Activated naive CD8-positive, alpha-beta T cell treated with anti-CD3 and anti-CD28 coated beads for 36 hours (primary cell): ENCODE data around the gene CROCC2. TPM values are rescaled to one million over a fixed set of nuclear protein-coding genes. Genes with fewer than 3 reads are reported as not detected.

ENCODE experiments used
- DNase-seq: peaks from one replicate; pipeline ENCODE4 v3.0.0; 2021
- H3K27ac Mint-ChIP-seq: one replicate; pipeline ENCODE4 v1.8.0; 2022; ENCODE audit warnings: mild to moderate bottlenecking, moderate library complexity, mixed read lengths
- H3K27me3 Mint-ChIP-seq: one replicate; pipeline ENCODE4 v1.8.0; 2022; ENCODE audit warnings: mild to moderate bottlenecking, mixed read lengths
- H3K36me3 Mint-ChIP-seq: one replicate; pipeline ENCODE4 v1.8.0; 2021; ENCODE audit warnings: mild to moderate bottlenecking, mixed read lengths
- H3K4me1 Mint-ChIP-seq: one replicate; pipeline ENCODE4 v1.8.0; 2021; ENCODE audit warnings: mixed read lengths
- H3K4me3 Mint-ChIP-seq: one replicate; pipeline ENCODE4 v1.8.0; 2022; ENCODE audit warnings: mild to moderate bottlenecking, moderate library complexity, mixed read lengths
- H3K9me3 Mint-ChIP-seq: one replicate; pipeline ENCODE4 v1.8.0; 2022; ENCODE audit warnings: mixed read lengths
- total RNA-seq, 2 experiments: library from RNA; stranded (reverse); gene quantifications; one replicate each; pipeline ENCODE4 v1.2.3, GENCODE V29; 2021

Gene CROCC2
- total RNA-seq, 2 experiments from 2014 or later: not detected

- H3K36me3 Mint-ChIP-seq: no peaks in the 10 kb centered on the region
- H3K27me3 Mint-ChIP-seq: peaks cover 8% of the 10 kb centered on the region
- no peaks in the 10 kb centered on the region for H3K9me3 Mint-ChIP-seq
- H3K4me3 Mint-ChIP-seq: no peak overlapping the region
- no peak for DNase-seq
- no peaks in the 10 kb centered on the region for H3K4me1 Mint-ChIP-seq
- H3K27ac Mint-ChIP-seq: no peak overlapping the region
Measured at GRCh38 chr2:240906911-240907590, 915 bp downstream of the CROCC2 start.

GRCh38 chr2:240909216-240909974 is 3.3 kb downstream of the CROCC2 start:
- Mint-ChIP-seq H3K27ac (no peak overlapping the region), H3K9me3 (no peaks in the 10 kb centered on the region)
- no peak for DNase-seq

GRCh38 chr2:240911641-240912265 is 5.6 kb downstream of the CROCC2 start:
- no peak overlapping the region for H3K27ac Mint-ChIP-seq
- peaks cover 32% of the 10 kb centered on the region for H3K27me3 Mint-ChIP-seq
- DNase-seq: no peak
- H3K4me3 Mint-ChIP-seq: no peak overlapping the region
- no peaks in the 10 kb centered on the region for H3K36me3 Mint-ChIP-seq
- H3K9me3 Mint-ChIP-seq: no peaks in the 10 kb centered on the region
- H3K4me1 Mint-ChIP-seq: no peaks in the 10 kb centered on the region

More at GRCh38 chr2:240909216-240909974, 3.3 kb downstream of the CROCC2 start:
- H3K27me3 Mint-ChIP-seq: peaks cover 22% of the 10 kb centered on the region
- no peak overlapping the region for H3K4me3 Mint-ChIP-seq
- no peaks in the 10 kb centered on the region for H3K36me3 Mint-ChIP-seq
- no peaks in the 10 kb centered on the region for H3K4me1 Mint-ChIP-seq

GRCh38 chr2:240912878-240913809 is 7.0 kb downstream of the CROCC2 start:
- H3K9me3 Mint-ChIP-seq: no peaks in the 10 kb centered on the region
- no peaks in the 10 kb centered on the region for H3K36me3 Mint-ChIP-seq
- H3K4me1 Mint-ChIP-seq: no peaks in the 10 kb centered on the region
- no peak for DNase-seq
- H3K27ac Mint-ChIP-seq: no peak overlapping the region
- no peak overlapping the region for H3K4me3 Mint-ChIP-seq
- H3K27me3 Mint-ChIP-seq: peaks cover 37% of the 10 kb centered on the region

GRCh38 chr2:240913810-240914644 is 7.9 kb downstream of the CROCC2 start:
- Mint-ChIP-seq H3K4me3 (no peak overlapping the region), H3K27me3 (peaks cover 37% of the 10 kb centered on the region), H3K4me1 (no peaks in the 10 kb centered on the region), H3K9me3 (no peaks in the 10 kb centered on the region), H3K27ac (no peak overlapping the region), H3K36me3 (no peaks in the 10 kb centered on the region)
- peak; percentile 66 for DNase-seq

GRCh38 chr2:240914645-240915525 is 8.7 kb downstream of the CROCC2 start:
- Mint-ChIP-seq H3K9me3 (no peaks in the 10 kb centered on the region), H3K27ac (no peak overlapping the region), H3K36me3 (no peaks in the 10 kb centered on the region), H3K4me1 (no peaks in the 10 kb centered on the region), H3K4me3 (no peak overlapping the region), H3K27me3 (peaks cover 37% of the 10 kb centered on the region)
- DNase-seq: no peak

- Mint-ChIP-seq H3K27me3 (peaks cover 37% of the 10 kb centered on the region), H3K36me3 (no peaks in the 10 kb centered on the region), H3K4me1 (no peaks in the 10 kb centered on the region), H3K27ac (no peak overlapping the region), H3K9me3 (no peaks in the 10 kb centered on the region), H3K4me3 (no peak overlapping the region)
- no peak for DNase-seq
Measured at GRCh38 chr2:240915526-240916341, 9.6 kb downstream of the CROCC2 start.

GRCh38 chr2:240916571-240917008 is 10.5 kb downstream of the CROCC2 start:
- Mint-ChIP-seq H3K4me1 (no peaks in the 10 kb centered on the region), H3K27me3 (peaks cover 33% of the 10 kb centered on the region), H3K27ac (no peak overlapping the region), H3K9me3 (no peaks in the 10 kb centered on the region), H3K36me3 (no peaks in the 10 kb centered on the region), H3K4me3 (no peak overlapping the region)
- DNase-seq: no peak

GRCh38 chr2:240917009-240917683 is 11.0 kb downstream of the CROCC2 start:
- H3K36me3 Mint-ChIP-seq: no peaks in the 10 kb centered on the region

GRCh38 chr2:240917684-240918257 is 11.6 kb downstream of the CROCC2 start:
- Mint-ChIP-seq H3K27me3 (peaks cover 22% of the 10 kb centered on the region), H3K9me3 (no peaks in the 10 kb centered on the region), H3K4me3 (no peak overlapping the region), H3K27ac (no peak overlapping the region), H3K36me3 (no peaks in the 10 kb centered on the region), H3K4me1 (no peaks in the 10 kb centered on the region)
- DNase-seq: peak; percentile 0

More at GRCh38 chr2:240917009-240917683, 11.0 kb downstream of the CROCC2 start:
- DNase-seq: no peak
- H3K4me3 Mint-ChIP-seq: no peak overlapping the region
- H3K9me3 Mint-ChIP-seq: no peaks in the 10 kb centered on the region
- H3K4me1 Mint-ChIP-seq: no peaks in the 10 kb centered on the region
- H3K27me3 Mint-ChIP-seq: peaks cover 28% of the 10 kb centered on the region
- H3K27ac Mint-ChIP-seq: no peak overlapping the region

- DNase-seq: peak; percentile 1
- Mint-ChIP-seq H3K9me3 (no peaks in the 10 kb centered on the region), H3K36me3 (no peaks in the 10 kb centered on the region), H3K4me1 (no peaks in the 10 kb centered on the region), H3K27ac (no peak overlapping the region), H3K27me3 (peaks cover 15% of the 10 kb centered on the region), H3K4me3 (no peak overlapping the region)
Measured at GRCh38 chr2:240918258-240919091, 12.3 kb downstream of the CROCC2 start.
